ENCODE results near the gene DCST1.

- TF ChIP-seq CTCF (conservative IDR thresholded peaks at IDR 0.05 in 1 of 2, IDR thresholded peaks at IDR 0.05 in 1 of 2; ENCODE audit: extremely low read depth in 1 of 2, insufficient read depth in 1 of 2, low read depth in 1 of 2, low read length in 2 of 2) (peak; percentile 21 to 23), EZH2 (IDR thresholded peaks at IDR 0.05; ENCODE audit: borderline replicate concordance, low read length) (no peak)
Observed at GRCh38 chr1:155057788-155058211, 24.2 kb downstream of the DCST1 start.

Measured in mammary epithelial cell (primary cell).